Mesendoderm (in vitro differentiated cells): ENCODE measurements around the gene NREP.

Experiments used
- DNase-seq: peaks from one replicate; pipeline ENCODE4 v3.0.0; 2013
- H2AK5ac ChIP-seq: 2 replicates; pipeline ENCODE4 v1.6.1; 2013; ENCODE audit warnings: low read length, inconsistent platforms
- H2BK120ac ChIP-seq: 2 replicates; pipeline ENCODE4 v1.6.1; 2013; ENCODE audit warnings: low read depth, mild to moderate bottlenecking, low read length, moderate library complexity, mixed read lengths
- H2BK15ac ChIP-seq: replicated peaks from 2 replicates; pipeline ENCODE4 v1.6.1; 2013; ENCODE audit warnings: low read depth, mild to moderate bottlenecking, moderate library complexity
- H2BK5ac ChIP-seq: 2 replicates; pipeline ENCODE4 v1.6.1; 2013; ENCODE audit warnings: low read length, inconsistent platforms
- H3K18ac ChIP-seq: 2 replicates; pipeline ENCODE4 v1.6.1; 2013; ENCODE audit warnings: mild to moderate bottlenecking, low read length, mixed read lengths
- H3K23ac ChIP-seq: one replicate; pipeline ENCODE4 v1.6.1; 2013; ENCODE audit warnings: low read length
- H3K27ac ChIP-seq: 2 replicates; pipeline ENCODE4 v1.5.1; 2013; ENCODE audit warnings: low read depth, mild to moderate bottlenecking, inconsistent platforms, low read length, moderate library complexity
- H3K27me3 ChIP-seq: 2 replicates; pipeline ENCODE4 v1.6.1; 2013; ENCODE audit warnings: low read length, control low read depth, mild to moderate bottlenecking, inconsistent platforms; ENCODE audit not compliant: insufficient read depth, poor library complexity
- H3K36me3 ChIP-seq: 2 replicates; pipeline ENCODE4 v1.6.1; 2013; ENCODE audit warnings: low read length, inconsistent platforms; ENCODE audit not compliant: control insufficient read depth, insufficient read depth
- H3K4ac ChIP-seq: one replicate; pipeline ENCODE4 v1.6.1; 2013; ENCODE audit warnings: low read depth, mild to moderate bottlenecking, low read length, moderate library complexity
- H3K4me1 ChIP-seq: 2 replicates; pipeline ENCODE4 v1.6.1; 2013; ENCODE audit warnings: low read depth, low read length, inconsistent platforms; ENCODE audit not compliant: control insufficient read depth
- H3K4me2 ChIP-seq: 2 replicates; pipeline ENCODE4 v1.6.1; 2013; ENCODE audit warnings: low read length
- H3K4me3 ChIP-seq: 2 replicates; pipeline ENCODE4 v1.5.1; 2013; ENCODE audit warnings: mild to moderate bottlenecking, low read length
- H3K56ac ChIP-seq: one replicate; pipeline ENCODE4 v1.6.1; 2013; ENCODE audit warnings: low read length
- H3K79me1 ChIP-seq: 2 replicates; pipeline ENCODE4 v1.6.1; 2013; ENCODE audit warnings: low read length, inconsistent platforms
- H3K79me2 ChIP-seq: 2 replicates; pipeline ENCODE4 v1.6.1; 2013; ENCODE audit warnings: mild to moderate bottlenecking, low read length; ENCODE audit not compliant: control insufficient read depth, insufficient read depth
- H3K9ac ChIP-seq: 2 replicates; pipeline ENCODE4 v1.6.1; 2013; ENCODE audit warnings: low read length, inconsistent platforms
- H4K5ac ChIP-seq: one replicate; pipeline ENCODE4 v1.6.1; 2013; ENCODE audit warnings: low read length
- H4K8ac ChIP-seq: one replicate; pipeline ENCODE4 v1.6.1; 2013; ENCODE audit warnings: low read depth, mild to moderate bottlenecking, control low read depth, low read length, moderate library complexity
- WGBS: extraction: QIAGEN DNeasy Blood & Tissue Kit; methylation state at CpG from one replicate; pipeline ENCODE4 v1.1.7; 2013; ENCODE audit warnings: low lambda C conversion rate, missing lambda C conversion rate; ENCODE audit not compliant: insufficient coverage; ENCODE audit errors: extremely low coverage; 5-methylcytosine and 5-hydroxymethylcytosine counted together

NREP gene

GRCh38 chr5:111762895-111763294 is 5.9 kb upstream of the NREP start:
- Histone ChIP-seq H2BK120ac (no peak overlapping the region), H3K36me3 (no peaks in the 10 kb centered on the region), H3K79me1 (no peaks in the 10 kb centered on the region), H2AK5ac (no peak overlapping the region), H3K4ac (no peak overlapping the region), H3K79me2 (no peaks in the 10 kb centered on the region), H3K27ac (no peak overlapping the region), H3K18ac (no peak overlapping the region), H3K4me1 (no peaks in the 10 kb centered on the region), H2BK15ac (no peak overlapping the region), H2BK5ac (no peak overlapping the region), H3K9ac (no peak overlapping the region), H3K4me3 (no peak overlapping the region), H3K56ac (no peak overlapping the region), H3K27me3 (no peaks in the 10 kb centered on the region), H3K23ac (no peak overlapping the region), H3K4me2 (no peak overlapping the region), H4K8ac (no peak overlapping the region), H4K5ac (no peak overlapping the region)
- no peak for DNase-seq
- WGBS, result no CpG with 5 or more reads among the region's 6 CpGs

GRCh38 chr5:111758284-111758628 is 1.3 kb upstream of the NREP start:
- Histone ChIP-seq H2AK5ac (no peak overlapping the region), H4K5ac (no peak overlapping the region), H3K9ac (peak overlapping the region; percentile 92), H3K4me3 (no peak overlapping the region), H3K79me1 (no peaks in the 10 kb centered on the region), H3K79me2 (peaks cover 5% of the 10 kb centered on the region), H3K56ac (peak overlapping the region; percentile 94), H3K18ac (peak overlapping the region; percentile 94), H3K4me1 (no peaks in the 10 kb centered on the region), H3K4ac (peak overlapping the region; percentile 56), H2BK15ac (no peak overlapping the region), H3K36me3 (no peaks in the 10 kb centered on the region), H3K27me3 (no peaks in the 10 kb centered on the region), H2BK120ac (no peak overlapping the region), H2BK5ac (no peak overlapping the region), H3K23ac (no peak overlapping the region), H4K8ac (no peak overlapping the region), H3K4me2 (peak overlapping the region; percentile 61), H3K27ac (peak overlapping the region; percentile 99)
- WGBS, result no CpG with 5 or more reads among the region's 5 CpGs
- DNase-seq, result no peak

GRCh38 chr5:111757355-111758283 is 625 bp upstream of the NREP start:
- Histone ChIP-seq H2AK5ac (no peak overlapping the region), H3K36me3 (no peaks in the 10 kb centered on the region)

GRCh38 chr5:111755942-111756381 is 1.0 kb downstream of the NREP start:
- Histone ChIP-seq H4K8ac (peak overlapping the region; percentile 56), H4K5ac (no peak overlapping the region), H3K18ac (peak overlapping the region; percentile 80), H3K56ac (peak overlapping the region; percentile 56), H2BK120ac (no peak overlapping the region), H3K4ac (no peak overlapping the region), H2AK5ac (no peak overlapping the region), H3K4me2 (peak overlapping the region; percentile 28), H3K79me1 (no peaks in the 10 kb centered on the region), H3K4me3 (peak overlapping the region; percentile 9), H3K36me3 (no peaks in the 10 kb centered on the region), H3K9ac (peak overlapping the region; percentile 43), H3K27me3 (no peaks in the 10 kb centered on the region), H3K79me2 (peaks cover 7% of the 10 kb centered on the region), H3K4me1 (no peaks in the 10 kb centered on the region), H3K23ac (no peak overlapping the region), H2BK5ac (no peak overlapping the region), H3K27ac (no peak overlapping the region), H2BK15ac (peak overlapping the region; percentile 57)
- no CpG with 5 or more reads among the region's 5 CpGs for WGBS
- peak; percentile 33 for DNase-seq

More at GRCh38 chr5:111757355-111758283, 625 bp upstream of the NREP start:
- peak overlapping the region; percentile 94 for H3K18ac ChIP-seq
- H2BK5ac ChIP-seq, result peak overlapping the region; percentile 61
- no CpG with 5 or more reads among the region's 98 CpGs for WGBS
- H3K23ac ChIP-seq, result no peak overlapping the region
- H3K9ac ChIP-seq, result peak overlapping the region; percentile 92
- peak overlapping the region; percentile 91 for H4K8ac ChIP-seq
- H3K4ac ChIP-seq, result peak overlapping the region; percentile 56
- no peaks in the 10 kb centered on the region for H3K4me1 ChIP-seq
- DNase-seq, result peak; percentile 97
- H3K27me3 ChIP-seq, result no peaks in the 10 kb centered on the region
- peak overlapping the region; percentile 46 for H2BK120ac ChIP-seq
- H3K79me1 ChIP-seq, result no peaks in the 10 kb centered on the region
- H2BK15ac ChIP-seq, result no peak overlapping the region
- peaks cover 5% of the 10 kb centered on the region for H3K79me2 ChIP-seq
- peak overlapping the region; percentile 61 for H3K4me2 ChIP-seq
- H3K27ac ChIP-seq, result peak overlapping the region; percentile 99
- peak overlapping the region; percentile 95 for H3K56ac ChIP-seq
- peak overlapping the region; percentile 73 for H3K4me3 ChIP-seq
- no peak overlapping the region for H4K5ac ChIP-seq

GRCh38 chr5:111755345-111755941 is 1.6 kb downstream of the NREP start:
- no CpG with 5 or more reads among the region's 8 CpGs for WGBS
- peaks cover 7% of the 10 kb centered on the region for H3K79me2 ChIP-seq
- no peak overlapping the region for H3K27ac ChIP-seq
- H2BK120ac ChIP-seq, result no peak overlapping the region
- no peaks in the 10 kb centered on the region for H3K27me3 ChIP-seq
- no peak overlapping the region for H2BK5ac ChIP-seq
- no peaks in the 10 kb centered on the region for H3K36me3 ChIP-seq
- no peak overlapping the region for H3K56ac ChIP-seq
- H3K4me2 ChIP-seq, result peak overlapping the region; percentile 28
- H3K23ac ChIP-seq, result no peak overlapping the region
- H3K18ac ChIP-seq, result no peak overlapping the region
- H4K5ac ChIP-seq, result no peak overlapping the region
- peak overlapping the region; percentile 57 for H2BK15ac ChIP-seq
- H3K9ac ChIP-seq, result peak overlapping the region; percentile 43
- H2AK5ac ChIP-seq, result no peak overlapping the region
- H3K4me3 ChIP-seq, result no peak overlapping the region
- H3K4me1 ChIP-seq, result no peaks in the 10 kb centered on the region
- no peak for DNase-seq
- peak overlapping the region; percentile 56 for H4K8ac ChIP-seq
- no peak overlapping the region for H3K4ac ChIP-seq
- no peaks in the 10 kb centered on the region for H3K79me1 ChIP-seq
